ENCODE results near the gene PER1.
"Not testable (repeated sequence)": the region's sequence is repeated elsewhere in the genome, so short reads cannot be mapped to it uniquely, and the experiment has no call there.

DNA sequence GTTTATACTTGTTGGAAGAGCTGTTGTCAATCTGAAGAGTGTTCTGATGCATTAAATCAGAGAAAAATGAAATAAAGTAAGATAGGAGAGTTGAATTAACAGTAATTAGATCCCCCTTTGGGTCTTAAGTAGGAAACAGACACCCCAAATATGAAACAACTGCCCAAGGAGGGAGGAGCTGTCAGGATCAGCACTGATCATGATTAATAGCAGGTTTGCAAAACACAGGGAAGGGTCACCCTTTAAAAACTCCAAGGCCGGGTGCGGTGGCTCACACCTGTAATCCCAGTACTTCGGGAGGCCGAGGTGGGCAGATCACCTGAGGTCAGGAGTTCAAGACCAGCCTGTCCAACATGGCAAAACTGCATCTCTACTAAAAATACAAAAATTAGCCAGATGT lies 45.2 kb downstream of the PER1 start:
- not testable (repeated sequence) for TF ChIP-seq SUZ12 (IDR thresholded peaks at IDR 0.05); BHLHE40 (IDR thresholded peaks at IDR 0.05; ENCODE audit: borderline replicate concordance); FOXA1 (IDR thresholded peaks at IDR 0.05); SP1 (IDR thresholded peaks at IDR 0.05); NFRKB (IDR thresholded peaks at IDR 0.05)
